ENCODE data around the gene CPAMD8. TPM values are rescaled to one million over a fixed set of nuclear protein-coding genes. Genes with fewer than 3 reads are reported as not detected.

Gene CPAMD8
- total RNA-seq, 1 donor from 2014 or later = 294 TPM

- Mint-ChIP-seq H3K4me1 (ENCODE audit: unreplicated experiment) (no peaks in the 10 kb centered on the region), H3K9me3 (ENCODE audit: unreplicated experiment) (peaks cover 4% of the 10 kb centered on the region), H3K27ac (ENCODE audit: unreplicated experiment) (no peak overlapping the region), H3K36me3 (ENCODE audit: unreplicated experiment) (peaks cover 42% of the 10 kb centered on the region), H3K27me3 (ENCODE audit: unreplicated experiment) (no peaks in the 10 kb centered on the region), H3K4me3 (ENCODE audit: unreplicated experiment) (no peak overlapping the region)
- TF ChIP-seq CTCF (IDR thresholded peaks at IDR 0.05) = no peak
- peak; percentile 74 for DNase-seq (ENCODE audit: extremely low spot score, unreplicated experiment)
These were observed 77.0 kb downstream of the CPAMD8 start for GRCh38 chr19:16949496-16950023.

GRCh38 chr19:16946951-16947940, 79.4 kb downstream of the CPAMD8 start:
- peak; percentile 70 for DNase-seq (ENCODE audit: extremely low spot score, unreplicated experiment)
- TF ChIP-seq CTCF (IDR thresholded peaks at IDR 0.05) = no peak
- peaks cover 42% of the 10 kb centered on the region for H3K36me3 Mint-ChIP-seq (ENCODE audit: unreplicated experiment)
- no peak overlapping the region for H3K4me3 Mint-ChIP-seq (ENCODE audit: unreplicated experiment)
- no peaks in the 10 kb centered on the region for H3K4me1 Mint-ChIP-seq (ENCODE audit: unreplicated experiment)
- H3K27ac Mint-ChIP-seq (ENCODE audit: unreplicated experiment) = no peak overlapping the region
- H3K9me3 Mint-ChIP-seq (ENCODE audit: unreplicated experiment) = no peaks in the 10 kb centered on the region
- H3K27me3 Mint-ChIP-seq (ENCODE audit: unreplicated experiment) = no peaks in the 10 kb centered on the region

GRCh38 chr19:16945762-16946465, 80.7 kb downstream of the CPAMD8 start:
- TF ChIP-seq CTCF (IDR thresholded peaks at IDR 0.05) = no peak
- Mint-ChIP-seq H3K4me3 (ENCODE audit: unreplicated experiment) (no peak overlapping the region), H3K36me3 (ENCODE audit: unreplicated experiment) (peaks cover 35% of the 10 kb centered on the region), H3K9me3 (ENCODE audit: unreplicated experiment) (no peaks in the 10 kb centered on the region), H3K27me3 (ENCODE audit: unreplicated experiment) (no peaks in the 10 kb centered on the region), H3K27ac (ENCODE audit: unreplicated experiment) (no peak overlapping the region), H3K4me1 (ENCODE audit: unreplicated experiment) (no peaks in the 10 kb centered on the region)
- no peak for DNase-seq (ENCODE audit: extremely low spot score, unreplicated experiment)

- Mint-ChIP-seq H3K4me1 (ENCODE audit: unreplicated experiment) (no peaks in the 10 kb centered on the region), H3K36me3 (ENCODE audit: unreplicated experiment) (peaks cover 31% of the 10 kb centered on the region), H3K27me3 (ENCODE audit: unreplicated experiment) (no peaks in the 10 kb centered on the region), H3K27ac (ENCODE audit: unreplicated experiment) (no peak overlapping the region), H3K4me3 (ENCODE audit: unreplicated experiment) (no peak overlapping the region), H3K9me3 (ENCODE audit: unreplicated experiment) (no peaks in the 10 kb centered on the region)
- TF ChIP-seq CTCF (IDR thresholded peaks at IDR 0.05) = no peak
- DNase-seq (ENCODE audit: extremely low spot score, unreplicated experiment) = peak; percentile 65
These were observed 81.3 kb downstream of the CPAMD8 start for GRCh38 chr19:16945364-16945714.

All from osteocyte (in vitro differentiated cells).